ENCODE results near the gene WIPI1.

The WIPI1 gene

DNA sequence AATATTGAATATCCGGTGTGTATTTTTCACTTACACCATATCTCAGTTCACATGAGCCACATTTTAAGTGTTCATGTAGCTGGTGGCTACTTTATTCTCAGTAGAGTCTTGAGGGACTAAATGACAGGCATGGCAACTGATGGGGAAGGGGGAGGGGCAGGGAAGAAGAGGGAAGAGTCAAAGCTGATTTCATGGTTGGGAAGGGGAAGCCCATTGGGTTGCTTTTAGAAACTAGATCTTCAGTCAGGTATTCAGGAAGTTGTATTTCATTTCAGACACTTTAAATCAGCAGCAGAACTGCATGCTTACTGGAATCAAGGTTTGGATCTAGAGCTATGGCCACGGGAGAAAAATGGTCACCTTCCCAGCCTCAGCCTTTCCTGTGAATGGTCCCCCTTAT, 2.9 kb upstream of the WIPI1 start:
- FAIRE-seq, result no peak

- FAIRE-seq, result no peak
Measured at GRCh38 chr17:68459037-68459639, 1.8 kb upstream of the WIPI1 start.

- no peak for FAIRE-seq
Measured at GRCh38 chr17:68458260-68459036, 1.2 kb upstream of the WIPI1 start.

- peak; percentile 78 for FAIRE-seq
Measured at GRCh38 chr17:68457539-68458259, 403 bp upstream of the WIPI1 start.

DNA sequence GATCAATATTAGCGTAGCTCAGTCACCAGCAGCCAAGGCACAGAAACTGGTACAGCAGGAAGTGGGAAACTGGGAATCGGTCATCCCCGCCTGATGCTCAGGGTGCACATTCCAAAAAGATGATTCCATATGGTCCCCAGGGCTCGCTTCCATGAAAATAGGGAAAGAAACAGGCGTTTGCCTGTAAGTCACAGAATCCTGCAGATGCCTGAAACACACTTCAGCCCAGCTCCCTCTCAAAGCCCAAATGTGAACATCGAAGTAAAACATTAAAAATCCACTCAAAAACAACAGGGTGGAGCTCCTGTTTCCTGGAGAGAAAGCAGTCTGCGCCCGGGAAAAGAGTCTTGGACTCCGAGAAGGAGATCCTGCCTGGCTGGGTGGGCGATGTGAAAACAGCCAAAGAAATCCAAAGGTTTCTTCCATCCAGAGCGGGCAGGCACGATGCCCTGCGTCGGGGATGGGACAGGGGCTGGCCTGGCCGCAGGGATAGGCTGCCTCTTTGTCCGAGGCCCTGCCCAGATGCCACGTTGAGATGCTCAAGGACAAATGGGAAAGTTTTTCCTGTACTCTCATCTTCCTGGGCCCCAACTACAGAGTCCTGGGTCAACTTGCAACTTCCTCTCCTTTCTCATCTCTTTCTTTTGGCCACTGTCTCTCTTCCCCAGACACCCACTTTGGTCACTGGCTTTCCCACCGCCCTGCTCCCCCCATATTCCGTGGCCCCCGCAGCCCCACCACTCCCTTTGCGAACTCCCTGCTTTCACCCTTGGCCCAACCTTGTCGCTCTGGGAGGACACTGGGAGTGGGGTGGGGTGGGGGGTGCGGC, 743 bp downstream of the WIPI1 start:
- FAIRE-seq, result no peak

DNA sequence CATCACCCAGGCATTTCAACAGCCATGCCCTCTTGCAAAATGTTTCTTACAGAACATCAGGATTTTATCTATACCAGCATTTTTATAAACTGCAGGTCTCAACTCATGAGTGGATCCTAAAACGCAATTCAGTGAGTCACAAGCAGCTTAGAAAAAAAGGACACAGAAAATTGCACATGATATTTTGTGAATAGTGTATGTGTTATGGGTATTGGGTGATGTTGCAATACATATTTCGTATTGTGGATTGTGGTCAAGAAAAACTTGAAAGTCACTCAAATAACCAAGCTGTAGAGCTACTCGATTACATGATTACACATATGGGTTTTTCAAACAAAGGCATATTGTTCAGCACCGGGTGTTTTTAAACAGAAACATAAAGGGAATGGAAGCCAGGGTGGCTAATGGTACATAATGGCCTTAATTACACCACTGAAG, 1.4 kb downstream of the WIPI1 start:
- FAIRE-seq, result no peak

DNA sequence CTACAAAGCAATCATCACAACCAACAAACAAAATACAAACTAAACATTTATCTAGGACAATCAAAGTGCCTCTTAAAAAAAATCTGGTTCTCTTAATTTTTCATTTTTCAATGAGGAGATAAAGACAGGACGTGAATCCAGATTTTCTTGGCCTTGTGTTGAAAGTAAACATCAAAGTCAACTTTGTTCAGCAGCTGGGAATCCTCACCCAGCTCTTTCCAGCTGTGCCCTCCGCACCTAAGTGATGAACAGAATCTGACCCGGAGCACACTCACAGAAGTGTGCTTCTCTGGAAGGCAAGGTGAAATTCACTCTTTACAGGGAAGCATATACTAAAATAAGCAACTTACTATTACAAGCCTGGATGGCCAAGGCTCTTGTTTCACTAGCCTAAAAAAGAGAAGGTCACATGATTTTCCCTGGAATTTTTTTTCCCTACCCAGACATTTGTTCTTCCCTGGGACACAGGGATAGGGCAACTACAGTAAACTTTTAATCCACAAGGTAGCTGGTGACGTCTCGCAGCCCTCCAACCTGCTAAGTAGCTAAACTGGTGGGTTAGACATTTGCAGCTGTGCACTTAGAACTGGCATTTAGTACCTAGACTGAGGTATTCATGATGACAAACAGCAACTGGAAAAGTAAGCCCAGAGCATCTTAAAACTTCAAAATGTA, 3.2 kb downstream of the WIPI1 start:
- no peak for FAIRE-seq

- FAIRE-seq, result no peak
Measured at GRCh38 chr17:68452724-68453290, 4.5 kb downstream of the WIPI1 start.

DNA sequence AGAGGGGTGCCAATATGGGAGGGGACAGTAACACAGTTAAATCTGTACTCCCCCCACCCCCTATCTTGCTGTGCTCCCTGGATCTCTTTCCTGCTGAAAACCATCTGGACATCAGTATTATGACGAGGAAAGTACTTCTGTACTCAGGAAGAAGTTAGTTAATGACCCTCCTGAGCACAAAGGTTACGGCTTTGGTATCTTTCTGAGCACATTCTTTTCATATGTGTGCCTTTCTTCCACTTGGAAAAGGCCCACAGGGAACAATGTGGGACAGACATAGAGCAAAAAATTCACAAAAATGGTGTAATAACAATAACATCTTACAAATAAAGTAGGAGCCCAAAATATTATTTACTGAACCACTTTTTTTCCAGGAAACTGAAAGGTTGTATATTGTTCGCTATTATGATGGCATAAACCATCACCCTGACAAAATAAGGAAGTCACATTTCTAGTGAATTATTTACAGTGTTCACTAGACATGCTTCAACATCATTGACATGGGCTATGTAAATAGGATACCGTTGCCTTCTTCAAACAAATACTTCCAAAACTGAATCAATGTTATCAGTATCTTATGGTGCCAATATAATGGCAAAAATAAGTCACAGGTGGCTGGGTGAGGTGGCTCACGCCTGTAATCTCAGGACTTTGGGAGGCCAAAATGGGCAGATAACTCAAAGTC, 5.5 kb downstream of the WIPI1 start:
- FAIRE-seq, result no peak

DNA sequence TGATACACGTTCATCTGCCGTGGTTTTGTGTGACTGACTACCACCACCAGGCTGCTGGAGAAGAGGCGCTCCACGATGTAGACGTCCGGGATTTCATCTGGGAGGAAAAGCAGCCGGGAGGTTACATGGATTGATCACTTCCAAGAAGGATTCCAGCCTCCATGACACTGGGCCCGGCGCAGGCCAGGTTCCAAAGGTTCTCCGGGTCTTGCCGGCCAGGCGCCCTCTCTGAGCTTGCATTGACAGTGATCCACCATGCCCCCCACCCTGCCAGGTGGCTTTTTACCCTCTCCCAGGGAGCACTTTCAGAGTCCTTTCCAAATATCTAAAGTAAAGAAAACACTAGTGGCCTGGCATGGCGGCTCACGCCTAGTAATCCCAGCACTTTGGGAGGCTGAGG, 6.5 kb downstream of the WIPI1 start:
- FAIRE-seq, result no peak

GRCh38 chr17:68450391-68450790, 6.9 kb downstream of the WIPI1 start:
- no peak for FAIRE-seq

DNA sequence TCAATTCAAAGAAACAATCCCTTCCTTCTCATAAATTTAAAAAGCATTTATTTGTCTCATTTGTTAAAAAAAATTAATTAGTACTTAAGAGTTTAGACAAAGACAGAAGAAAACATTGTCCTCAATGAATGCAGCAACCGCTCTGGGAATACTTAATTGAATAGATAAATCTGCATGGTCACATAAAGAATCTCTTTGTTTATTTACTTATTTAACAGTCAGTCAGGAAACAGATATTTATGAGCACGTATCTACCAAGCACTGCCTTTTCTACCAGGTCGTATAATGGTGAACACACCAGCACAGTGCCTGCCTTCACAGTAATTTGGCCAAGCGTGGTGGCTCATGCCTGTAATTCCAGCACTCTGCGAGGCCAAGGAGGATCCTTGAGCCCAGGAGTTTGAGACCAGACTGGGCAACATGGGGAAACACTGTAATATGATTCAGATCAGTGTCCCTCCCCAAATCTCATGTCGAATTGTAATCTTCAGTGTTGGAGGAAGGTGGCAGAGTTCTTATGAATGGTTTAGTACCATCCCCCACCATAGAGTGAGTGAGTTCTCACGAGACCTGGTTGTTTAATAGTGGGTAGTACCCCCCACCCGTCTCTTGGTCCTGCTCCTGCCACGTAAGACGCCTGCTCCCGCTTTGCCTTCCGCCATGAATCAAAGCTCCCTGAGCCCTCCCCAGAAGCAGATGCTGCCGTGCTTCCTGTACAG, 8.1 kb downstream of the WIPI1 start:
- FAIRE-seq, result no peak

- no peak for FAIRE-seq
Measured at GRCh38 chr17:68446626-68447041, 10.7 kb downstream of the WIPI1 start.

- no peak for FAIRE-seq
Measured at GRCh38 chr17:68445671-68446070, 11.6 kb downstream of the WIPI1 start.

- FAIRE-seq, result no peak
Measured at GRCh38 chr17:68443972-68444464, 13.3 kb downstream of the WIPI1 start.

DNA sequence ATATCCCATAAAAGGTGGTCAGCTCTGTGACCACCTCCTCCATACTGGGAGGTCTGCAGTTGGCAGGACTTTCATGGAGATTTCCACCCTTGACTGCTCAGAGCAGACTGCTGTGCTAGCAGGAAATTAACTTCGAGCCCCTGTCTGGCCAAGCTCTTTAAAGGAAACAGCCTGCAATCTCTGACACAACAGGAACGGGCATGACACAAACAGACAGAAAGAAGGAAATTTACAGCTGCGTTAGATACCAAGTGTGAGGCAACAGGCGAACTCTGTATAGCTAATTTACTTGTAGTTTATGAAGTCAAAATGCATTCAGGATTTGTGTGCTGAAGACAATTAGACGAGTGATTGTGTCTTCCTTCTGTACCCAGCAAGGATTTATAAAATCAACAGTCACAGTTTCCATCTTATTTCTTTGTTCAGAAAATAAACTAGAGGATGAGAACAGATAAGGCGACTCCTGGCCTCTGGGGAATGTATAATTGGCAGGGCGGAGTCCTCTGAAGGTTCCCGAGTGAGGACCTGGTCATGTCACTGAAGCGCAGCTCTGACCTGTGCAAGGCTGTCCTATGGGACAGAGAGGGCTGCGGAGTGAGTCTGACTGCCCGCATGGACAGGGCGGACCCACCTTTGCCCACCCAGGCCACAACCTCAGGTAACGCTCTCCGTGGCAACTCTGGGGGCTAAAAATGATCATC, 16.1 kb downstream of the WIPI1 start:
- no peak for FAIRE-seq

DNA sequence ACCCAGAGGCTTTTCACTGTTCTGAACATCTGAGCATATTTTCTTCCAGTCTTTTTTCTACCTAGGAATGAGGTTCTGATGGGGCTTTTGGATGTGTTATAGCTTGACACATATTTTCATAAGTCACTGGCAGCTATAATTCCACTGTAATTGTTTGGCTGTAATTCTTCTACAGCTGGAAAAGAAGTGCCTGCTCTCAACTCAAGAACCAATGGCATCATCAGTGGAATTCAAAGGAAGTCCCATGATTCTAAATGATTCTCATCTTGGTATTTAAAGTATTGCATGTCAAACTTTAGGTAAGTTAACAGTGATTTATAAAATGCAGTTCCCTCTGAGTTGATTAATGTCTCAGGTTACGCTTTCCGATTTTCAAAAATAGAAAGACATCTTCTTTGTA, 16.8 kb downstream of the WIPI1 start:
- FAIRE-seq, result no peak

DNA sequence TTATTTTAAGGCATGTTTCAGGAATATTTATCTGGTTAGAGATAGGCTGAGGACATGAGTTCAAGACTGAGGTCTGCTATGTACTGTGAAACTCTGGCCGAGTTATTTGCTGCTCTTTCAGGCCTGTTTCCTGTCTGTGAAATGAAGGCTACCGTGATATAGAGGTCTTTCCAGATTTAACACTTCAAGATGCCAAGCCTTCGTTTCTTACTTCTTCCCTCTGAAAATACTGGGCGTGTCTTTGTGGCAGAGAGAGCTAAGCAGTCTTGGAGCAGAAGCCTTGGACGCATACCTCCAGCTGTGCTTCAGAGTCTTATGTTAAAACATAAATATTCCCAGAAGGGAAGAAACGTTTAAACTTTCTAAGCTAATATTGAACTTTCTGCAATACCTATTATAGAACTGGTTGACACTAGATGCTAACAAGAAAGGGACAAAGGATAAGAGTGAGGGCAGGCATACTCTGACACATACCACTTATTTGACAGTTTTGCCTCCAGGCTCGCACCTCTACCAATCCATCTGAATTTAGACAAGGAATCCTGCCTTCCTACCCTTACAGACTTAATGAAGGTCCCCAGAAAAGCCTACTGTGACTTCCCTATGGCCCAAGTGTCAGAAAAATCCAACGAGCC, 17.5 kb downstream of the WIPI1 start:
- no peak for FAIRE-seq
